B cell (primary cell): ENCODE data around the gene BTBD10. TPM values are rescaled to one million over a fixed set of nuclear protein-coding genes. Genes with fewer than 3 reads are reported as not detected.
A peak's percentile ranks its signal among the peaks of the same experiment; 100 is the strongest.

Experiments
- ATAC-seq: fragments of 200-7000 bp; cut with Tn5 transposase; one replicate; pipeline ENCODE4 v1.10.0; 2021; ENCODE audit warnings: low read depth, mild to moderate bottlenecking, moderate number of reproducible peaks, moderate library complexity
- CTCF ChIA-PET: fragments of 350-600 bp; sonication (Branson Sonifier 250); formaldehyde crosslinking; loops from one replicate; lab custom pipeline; 2021; ENCODE audit warnings: antibody characterized with exemption, inconsistent platforms; lab: Charles Lee
- POLR2A ChIA-PET: fragments of 350-600 bp; sonication (Branson Sonifier 250); formaldehyde crosslinking; loops from one replicate; lab custom pipeline; 2021; ENCODE audit warnings: antibody characterized with exemption; lab: Charles Lee
- DNase-seq: peaks from one replicate; pipeline ENCODE4 v3.0.0; 2013
- H2AFZ ChIP-seq: 2 replicates; pipeline ENCODE4 v1.6.1; 2012; ENCODE audit warnings: mild to moderate bottlenecking, low read depth, low read length; ENCODE audit not compliant: insufficient read depth, poor library complexity, severe bottlenecking
- H3K27ac ChIP-seq, 2 donors: 1 replicate in 1 of 2; 2 replicates in 1 of 2; pipeline ENCODE4 v1.5.1; 2012 to 2013; ENCODE audit warnings: low read length in 2 of 2, mild to moderate bottlenecking in 2 of 2, moderate library complexity in 1 of 2
- H3K27me3 ChIP-seq, 4 experiments: fragments of 200-600 bp in 1 of 4; sonication (generic) in 1 of 4; replicated peaks in 1 of 4; 1 replicate in 2 of 4; 2 replicates in 2 of 4; pipeline versions ENCODE4 v1.6.1 to v1.7.0; 2013 to 2016; ENCODE audit warnings: low read length in 3 of 4, mild to moderate bottlenecking in 2 of 4, mixed read lengths in 1 of 4, moderate library complexity in 1 of 4; ENCODE audit not compliant: insufficient read depth in 4 of 4, control insufficient read depth in 3 of 4; ENCODE audit errors: control extremely low read depth in 1 of 4
- H3K36me3 ChIP-seq, 2 experiments: replicated peaks in 1 of 2; 1 replicate in 1 of 2; 2 replicates in 1 of 2; pipeline versions ENCODE4 v1.6.1 to v1.7.1; 2013; ENCODE audit warnings: low read length in 1 of 2; ENCODE audit not compliant: insufficient read depth in 2 of 2, control insufficient read depth in 1 of 2; ENCODE audit errors: control extremely low read depth in 1 of 2, extremely low read depth in 1 of 2
- H3K4me1 ChIP-seq, 2 donors: fragments of 200-600 bp in 1 of 2; sonication (generic) in 1 of 2; 1 replicate in 1 of 2; 2 replicates in 1 of 2; pipeline versions ENCODE4 v1.5.1 to v1.6.1; 2013 to 2017; ENCODE audit warnings: low read length in 2 of 2; ENCODE audit not compliant: control insufficient read depth in 2 of 2, insufficient read depth in 2 of 2
- H3K4me2 ChIP-seq: replicated peaks from 2 replicates; pipeline ENCODE3; 2012; ENCODE audit warnings: mild to moderate bottlenecking, low read depth, low read length; ENCODE audit not compliant: poor library complexity, severe bottlenecking
- H3K4me3 ChIP-seq, 5 experiments: fragments of 200-600 bp in 1 of 5; sonication (generic) in 1 of 5; 1 replicate in 3 of 5; 2 replicates in 2 of 5; pipeline versions ENCODE4 v1.5.1 to v1.7.0; 2011 to 2016; ENCODE audit warnings: low read length in 4 of 5, mild to moderate bottlenecking in 4 of 5, low read depth in 2 of 5, control low read depth in 1 of 5, moderate library complexity in 1 of 5; ENCODE audit not compliant: insufficient read depth in 1 of 5; ENCODE audit errors: control extremely low read depth in 1 of 5, extremely low read depth in 1 of 5
- H3K79me2 ChIP-seq: fragments of 200-600 bp; sonication (generic); one replicate; pipeline ENCODE4 v1.6.0; 2016; ENCODE audit warnings: low read length; ENCODE audit not compliant: control insufficient read depth, insufficient read depth
- H3K9ac ChIP-seq: fragments of 200-600 bp; sonication (generic); 2 replicates; pipeline ENCODE4 v1.6.1; 2017; ENCODE audit warnings: mild to moderate bottlenecking, low read length, moderate library complexity
- H3K9me3 ChIP-seq, 3 donors: one replicate each; pipeline versions ENCODE4 v1.6.1 to v1.7.1; 2013; ENCODE audit warnings: low read length in 2 of 3; ENCODE audit not compliant: control insufficient read depth in 2 of 3, insufficient read depth in 1 of 3; ENCODE audit errors: control extremely low read depth in 1 of 3
- H4K20me1 ChIP-seq: 2 replicates; pipeline ENCODE4 v1.6.0; 2012; ENCODE audit warnings: mild to moderate bottlenecking, low read length; ENCODE audit not compliant: insufficient read depth, control insufficient read depth, poor library complexity, severe bottlenecking
- H3K27ac Mint-ChIP-seq: one replicate; pipeline ENCODE4 v1.8.0; 2021; ENCODE audit warnings: mixed read lengths
- H3K27me3 Mint-ChIP-seq: one replicate; pipeline ENCODE4 v1.8.0; 2021; ENCODE audit warnings: mixed read lengths
- H3K4me1 Mint-ChIP-seq: one replicate; pipeline ENCODE4 v1.8.0; 2021; ENCODE audit warnings: mixed read lengths
- H3K4me3 Mint-ChIP-seq: one replicate; pipeline ENCODE4 v1.8.0; 2021; ENCODE audit warnings: mixed read lengths
- H3K9me3 Mint-ChIP-seq: one replicate; pipeline ENCODE4 v1.8.0; 2022; ENCODE audit warnings: mixed read lengths; ENCODE audit not compliant: insufficient read depth
- EZH2 ChIP-seq: IDR thresholded peaks from 2 replicates; pipeline ENCODE4 v1.6.1; 2012; ENCODE audit warnings: borderline replicate concordance, low read depth, mild to moderate bottlenecking, moderate library complexity, low read length; ENCODE audit not compliant: insufficient read depth, poor library complexity, severe bottlenecking
- whole genome bisulfite sequencing: methylation state at CpG from one replicate; pipeline ENCODE4 v1.1.5; 2013; ENCODE audit warnings: missing lambda C conversion rate; ENCODE audit not compliant: insufficient coverage; 5-methylcytosine and 5-hydroxymethylcytosine counted together
- intact Hi-C: fragments of 100-400 bp; cut with micrococcal nuclease; formaldehyde crosslinking; loops from one replicate; pipeline ENCODE4 v1.10.0; 2022
- polyA plus RNA-seq: library from polyadenylated mRNA; depleted of rRNA; stranded (reverse); fragments of >200 nt; gene quantifications from 2 replicates; pipeline ENCODE4 v1.2.3, GENCODE V29; 2012
- total RNA-seq, 2 donors: library from RNA; stranded (reverse); fragments of 120-200 nt in 1 of 2; gene quantifications; 1 replicate in 1 of 2; 2 replicates in 1 of 2; pipeline versions ENCODE4 v1.2.3 to v1.2.4, GENCODE V29; 2013 to 2022
- TF ChIP-seq, protein P1 (sequence below): fragments of 200-600 bp; IDR thresholded peaks from one replicate; pipeline ENCODE4 v1.8.0; 2022; ENCODE audit warnings: antibody characterized with exemption, mild to moderate bottlenecking

Gene BTBD10
- total and polyA plus RNA-seq, 2 donors (not counting 1 experiment from before 2014, with no cell fraction given) = 8.2 to 19.6 TPM

DNA sequence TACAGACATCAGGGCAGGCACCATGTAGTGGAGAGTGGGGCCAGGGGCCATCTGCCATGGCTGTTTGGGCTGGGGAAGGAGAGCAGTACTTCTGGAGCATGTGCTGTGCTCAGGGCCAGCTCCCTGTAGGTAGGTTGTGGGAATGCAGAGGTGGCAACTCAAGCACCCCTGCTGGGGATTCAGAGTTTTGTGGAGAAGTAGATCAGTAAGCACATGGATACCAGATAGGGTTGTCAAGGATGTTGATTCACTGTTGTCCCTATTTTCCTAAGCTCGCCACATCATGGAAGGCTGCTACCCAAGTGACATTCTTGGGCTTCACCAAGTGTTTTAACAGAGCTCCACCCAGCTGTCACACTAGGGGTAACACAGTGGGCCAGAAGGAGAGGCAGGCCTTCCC, 118.2 kb downstream of the BTBD10 start:
- Histone ChIP-seq H3K4me2 (no peak overlapping the region), H3K9me3 (no peaks in the 10 kb centered on the region), H4K20me1 (peaks cover 24% of the 10 kb centered on the region), H3K27ac (no peak overlapping the region), H3K9ac (no peak overlapping the region), H3K36me3 (peaks cover 0 to under 1% of the 10 kb centered on the region in 2 experiments), H3K4me1 (peaks cover 7 to 14% of the 10 kb centered on the region in 2 donors), H3K79me2 (peaks cover 22% of the 10 kb centered on the region), H3K4me3 (no peak overlapping the region), H3K27me3 (no peaks in the 10 kb centered on the region), H2AFZ (no peak overlapping the region)
- TF ChIP-seq, protein P1, sequence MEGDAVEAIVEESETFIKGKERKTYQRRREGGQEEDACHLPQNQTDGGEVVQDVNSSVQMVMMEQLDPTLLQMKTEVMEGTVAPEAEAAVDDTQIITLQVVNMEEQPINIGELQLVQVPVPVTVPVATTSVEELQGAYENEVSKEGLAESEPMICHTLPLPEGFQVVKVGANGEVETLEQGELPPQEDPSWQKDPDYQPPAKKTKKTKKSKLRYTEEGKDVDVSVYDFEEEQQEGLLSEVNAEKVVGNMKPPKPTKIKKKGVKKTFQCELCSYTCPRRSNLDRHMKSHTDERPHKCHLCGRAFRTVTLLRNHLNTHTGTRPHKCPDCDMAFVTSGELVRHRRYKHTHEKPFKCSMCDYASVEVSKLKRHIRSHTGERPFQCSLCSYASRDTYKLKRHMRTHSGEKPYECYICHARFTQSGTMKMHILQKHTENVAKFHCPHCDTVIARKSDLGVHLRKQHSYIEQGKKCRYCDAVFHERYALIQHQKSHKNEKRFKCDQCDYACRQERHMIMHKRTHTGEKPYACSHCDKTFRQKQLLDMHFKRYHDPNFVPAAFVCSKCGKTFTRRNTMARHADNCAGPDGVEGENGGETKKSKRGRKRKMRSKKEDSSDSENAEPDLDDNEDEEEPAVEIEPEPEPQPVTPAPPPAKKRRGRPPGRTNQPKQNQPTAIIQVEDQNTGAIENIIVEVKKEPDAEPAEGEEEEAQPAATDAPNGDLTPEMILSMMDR = no peak
- TF ChIP-seq EZH2 = no peak
- Mint-ChIP-seq H3K9me3 (no peaks in the 10 kb centered on the region), H3K4me3 (no peak overlapping the region), H3K4me1 (peaks cover 49% of the 10 kb centered on the region), H3K27ac (no peak overlapping the region), H3K27me3 (no peaks in the 10 kb centered on the region)
- ChIA-PET CTCF (interaction anchor here (0.6 to 3.5 kb wide), 12 partner anchors 9 to 381 kb away, joined by 3 to 48 read pairs (median 4); no protein-coding TSS in a partner anchor), POLR2A (no interaction called here)
- DNase-seq (no peak), ATAC-seq (no peak)
- WGBS = no CpG with 5 or more reads among the region's 1 CpG
- intact Hi-C loops = loop anchor here (1.0 kb wide), 3 partner anchors 135 to 381 kb away; no protein-coding TSS in a partner anchor

DNA sequence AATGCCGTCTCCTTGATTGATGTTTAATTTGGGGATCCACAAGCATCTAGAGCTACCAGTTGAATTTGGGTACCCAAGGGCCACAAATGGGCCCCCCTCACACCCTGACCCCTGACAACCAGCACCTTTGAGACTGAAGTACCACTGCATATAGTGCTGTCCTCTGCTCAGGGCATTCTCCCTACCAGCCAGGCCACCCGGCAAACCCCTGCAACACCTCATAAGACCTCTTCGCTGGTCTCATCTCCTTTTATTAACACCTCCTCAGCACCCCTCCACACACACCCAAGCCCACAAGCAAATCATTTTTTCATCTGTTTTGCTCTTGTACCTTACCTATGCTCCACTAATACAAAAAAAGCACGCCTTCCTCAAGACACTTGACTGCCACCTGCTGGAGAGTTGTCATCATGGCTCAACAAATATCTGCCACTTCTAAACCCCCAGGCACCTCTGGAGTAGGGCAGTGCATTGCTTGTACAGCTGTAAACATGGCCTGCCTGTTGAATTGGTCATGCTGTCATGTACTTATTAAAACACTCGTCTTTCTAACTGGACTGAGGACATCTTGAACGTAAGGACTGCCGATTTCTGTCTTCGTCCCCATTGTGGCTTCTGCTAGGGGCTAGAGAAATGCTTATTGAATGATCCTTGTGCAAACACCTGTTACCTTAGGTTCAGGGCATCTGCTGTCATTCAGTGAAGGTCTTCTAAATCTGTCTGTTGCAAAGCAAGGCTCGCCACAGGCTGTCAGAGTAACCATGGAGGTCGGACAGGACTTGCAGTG, 118.9 kb downstream of the BTBD10 start:
- WGBS = 87% methylated on average over 9 of the region's 10 CpGs
- Mint-ChIP-seq H3K9me3 (no peaks in the 10 kb centered on the region), H3K4me1 (peaks cover 49% of the 10 kb centered on the region), H3K4me3 (no peak overlapping the region), H3K27ac (no peak overlapping the region), H3K27me3 (no peaks in the 10 kb centered on the region)
- H3K27ac ChIP-seq = no peak overlapping the region
- H3K9me3 ChIP-seq = no peaks in the 10 kb centered on the region
- no peaks in the 10 kb centered on the region for H3K36me3 ChIP-seq
- peaks cover 28% of the 10 kb centered on the region for H3K79me2 ChIP-seq
- ATAC-seq (peak; percentile 63), DNase-seq (peak; percentile 72)
- H3K4me1 ChIP-seq = peaks cover 7 to 14% of the 10 kb centered on the region in 2 donors
- no peak overlapping the region for H2AFZ ChIP-seq
- CTCF ChIA-PET = interaction anchor here (0.7 to 3.5 kb wide), 12 partner anchors 8 to 1013 kb away, joined by 3 to 48 read pairs (median 7); no protein-coding TSS in a partner anchor
- TF ChIP-seq, protein P1 = peak; percentile 89
- no peak for TF ChIP-seq EZH2
- no peak overlapping the region for H3K4me2 ChIP-seq
- H3K27me3 ChIP-seq = no peaks in the 10 kb centered on the region
- intact Hi-C loops = loop anchor here (1.0 kb wide), 3 partner anchors 134 to 380 kb away; no protein-coding TSS in a partner anchor
- peaks cover 31% of the 10 kb centered on the region for H4K20me1 ChIP-seq
- H3K4me3 ChIP-seq = no peak overlapping the region
- no peak overlapping the region for H3K9ac ChIP-seq
- POLR2A ChIA-PET = no interaction called here
